Measurements from ENCODE around the gene BACH2.
"Not testable (repeated sequence)": the region's sequence is repeated elsewhere in the genome, so short reads cannot be mapped to it uniquely, and the experiment has no call there.

Gene BACH2

DNA sequence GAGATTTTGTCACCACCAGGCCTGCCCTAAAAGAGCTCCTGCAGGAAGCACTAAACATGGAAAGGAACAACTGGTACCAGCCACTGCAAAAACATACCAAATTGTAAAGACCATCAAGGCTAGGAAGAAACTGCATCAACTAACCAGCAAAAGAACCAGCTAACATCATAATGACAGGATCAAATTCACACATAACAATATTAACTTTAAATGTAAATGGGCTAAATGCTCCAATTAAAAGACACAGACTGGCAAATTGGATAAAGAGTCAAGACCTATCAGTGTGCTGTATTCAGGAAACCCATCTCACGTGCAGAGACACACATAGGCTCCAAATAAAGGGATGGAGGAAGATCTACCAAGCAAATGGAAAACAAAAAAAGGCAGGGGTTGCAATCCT lies 240.7 kb downstream of the BACH2 start:
- not testable (repeated sequence) for DNase-seq

DNA sequence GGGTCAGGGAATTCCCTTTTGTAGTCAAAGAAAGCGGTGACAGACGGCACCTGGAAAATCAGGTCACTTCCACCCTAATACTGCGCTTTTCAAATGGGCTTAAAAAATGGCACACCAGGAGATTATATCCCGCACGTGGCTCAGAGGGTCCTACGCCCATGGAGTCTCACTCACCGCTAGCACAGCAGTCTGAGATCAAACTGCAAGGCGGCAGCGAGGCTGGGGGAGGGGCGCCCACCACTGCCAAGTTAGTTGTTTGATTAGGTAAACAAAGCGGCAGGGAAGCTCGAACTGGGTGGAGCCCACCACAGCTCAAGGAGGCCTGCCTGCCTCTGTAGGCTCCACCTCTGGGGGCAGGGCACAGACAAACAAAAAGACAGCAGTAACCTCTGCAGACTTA lies 242.4 kb downstream of the BACH2 start:
- not testable (repeated sequence) for DNase-seq

DNA sequence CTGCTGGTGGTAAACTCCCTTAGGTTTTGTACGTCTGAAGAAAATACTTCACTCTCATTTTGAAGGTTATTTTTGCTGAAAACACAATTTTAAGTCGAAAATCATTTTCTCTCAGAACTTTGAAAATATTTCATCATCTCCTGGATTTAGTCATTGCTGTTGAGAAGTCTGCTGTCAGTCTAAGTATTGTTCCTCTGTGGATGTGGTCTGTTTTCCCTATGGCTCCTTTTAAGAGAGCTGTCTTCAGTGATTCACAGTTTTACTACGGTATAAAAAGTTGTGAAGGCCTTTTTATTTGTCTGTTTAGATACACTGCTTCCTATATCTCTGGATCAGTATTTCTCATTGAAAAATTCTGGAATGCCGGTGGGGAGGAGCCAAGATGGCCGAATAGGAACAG lies 243.0 kb downstream of the BACH2 start:
- DNase-seq = no peak

DNA sequence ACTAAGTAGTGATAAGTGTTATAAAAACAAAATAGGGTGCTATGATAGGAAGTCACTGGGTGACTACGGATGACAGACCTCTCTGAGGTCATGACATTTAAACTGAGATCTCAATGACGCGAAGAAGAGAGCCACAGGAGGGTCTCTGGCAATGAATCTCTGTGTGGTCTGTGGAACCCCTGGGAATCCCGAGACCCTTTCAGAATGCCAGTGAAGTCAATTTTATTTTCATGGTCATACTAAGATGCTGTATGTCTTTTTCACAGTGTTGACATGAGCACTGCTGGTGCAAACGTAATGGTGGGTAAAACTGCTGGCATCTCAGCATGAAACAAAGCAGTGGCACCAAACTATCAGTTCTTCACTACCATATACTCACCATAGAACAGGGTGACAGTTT lies 247.3 kb downstream of the BACH2 start:
- no peak for DNase-seq

DNA sequence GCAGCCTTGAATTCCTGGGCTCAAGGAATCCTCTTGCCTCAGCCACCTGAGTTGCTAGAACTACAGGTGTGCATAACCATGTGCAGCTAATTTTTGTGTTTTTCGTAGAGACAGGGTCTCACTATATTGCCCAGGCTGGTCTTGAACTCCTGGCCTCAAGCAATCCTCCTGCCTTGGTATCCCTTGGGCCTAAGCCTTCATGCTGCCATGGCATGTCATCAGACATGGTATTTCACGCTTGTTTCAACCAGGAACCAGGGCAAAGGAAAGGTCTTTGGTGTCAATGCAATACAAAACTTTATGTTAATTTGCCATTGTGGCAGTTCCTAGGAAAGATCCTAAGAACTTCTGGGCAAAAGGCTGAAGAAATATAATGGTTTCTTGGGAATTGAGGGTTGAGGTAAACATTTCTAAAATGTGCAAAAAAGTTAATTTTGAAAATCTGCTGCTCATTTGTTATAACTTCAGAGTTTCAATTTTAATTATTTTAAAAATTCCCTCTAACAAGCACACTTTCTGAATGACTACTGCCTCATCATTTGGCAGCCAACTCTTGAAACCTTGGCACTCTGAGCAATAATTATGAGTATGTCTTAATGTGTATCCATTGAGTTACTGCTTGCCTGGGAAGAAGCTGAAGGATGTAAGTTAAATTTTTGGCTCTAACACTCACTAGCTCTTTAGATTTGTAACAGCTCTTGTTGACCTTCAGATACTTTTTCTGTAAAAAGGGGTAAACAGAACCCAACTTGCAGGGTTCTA lies 248.3 kb downstream of the BACH2 start:
- DNase-seq = no peak

DNA sequence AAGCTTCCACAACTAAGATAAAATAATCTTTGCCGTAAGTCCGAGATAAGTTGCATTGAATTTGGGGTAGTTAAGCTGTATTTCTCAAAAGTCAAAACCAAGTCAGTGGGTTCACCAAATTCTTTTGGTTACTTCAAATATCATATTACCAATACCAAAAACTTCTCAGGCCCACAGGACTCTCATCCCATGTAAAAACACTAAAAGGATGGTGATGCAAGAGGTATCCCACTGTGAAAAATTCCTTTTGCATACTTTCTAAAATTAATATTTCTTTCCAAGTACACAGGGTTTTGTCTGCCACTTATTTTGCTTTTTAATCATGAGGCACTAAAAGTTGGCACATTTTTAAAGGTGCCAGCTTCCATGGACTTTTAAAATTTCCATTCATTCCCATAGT lies 251.1 kb downstream of the BACH2 start:
- DNase-seq = no peak

DNA sequence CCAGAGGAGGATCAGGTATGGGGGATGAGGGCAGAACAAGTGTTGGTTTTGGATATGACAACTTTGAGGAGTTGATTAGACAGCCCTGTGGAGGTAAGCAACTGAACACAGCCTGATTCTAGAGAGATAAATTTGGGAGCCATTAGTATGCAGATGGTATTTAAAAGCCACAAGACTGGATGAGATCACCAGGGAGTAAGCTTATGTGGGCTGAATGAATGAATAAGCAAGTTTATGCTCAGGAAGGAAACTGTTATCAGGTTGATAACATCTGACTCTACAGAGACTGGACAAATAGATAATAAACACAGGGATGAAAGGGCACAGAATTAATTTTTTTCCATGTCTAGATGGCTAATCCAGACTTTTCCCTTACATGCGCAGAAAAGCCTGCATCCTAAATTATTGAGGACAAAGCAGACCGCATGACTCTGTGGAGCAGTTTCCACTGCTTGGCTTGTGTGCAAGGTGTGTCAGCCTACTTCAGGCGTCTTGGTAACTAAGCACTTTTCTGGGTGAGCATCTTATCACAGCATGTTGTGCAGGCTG lies 251.7 kb downstream of the BACH2 start:
- no peak for DNase-seq

DNA sequence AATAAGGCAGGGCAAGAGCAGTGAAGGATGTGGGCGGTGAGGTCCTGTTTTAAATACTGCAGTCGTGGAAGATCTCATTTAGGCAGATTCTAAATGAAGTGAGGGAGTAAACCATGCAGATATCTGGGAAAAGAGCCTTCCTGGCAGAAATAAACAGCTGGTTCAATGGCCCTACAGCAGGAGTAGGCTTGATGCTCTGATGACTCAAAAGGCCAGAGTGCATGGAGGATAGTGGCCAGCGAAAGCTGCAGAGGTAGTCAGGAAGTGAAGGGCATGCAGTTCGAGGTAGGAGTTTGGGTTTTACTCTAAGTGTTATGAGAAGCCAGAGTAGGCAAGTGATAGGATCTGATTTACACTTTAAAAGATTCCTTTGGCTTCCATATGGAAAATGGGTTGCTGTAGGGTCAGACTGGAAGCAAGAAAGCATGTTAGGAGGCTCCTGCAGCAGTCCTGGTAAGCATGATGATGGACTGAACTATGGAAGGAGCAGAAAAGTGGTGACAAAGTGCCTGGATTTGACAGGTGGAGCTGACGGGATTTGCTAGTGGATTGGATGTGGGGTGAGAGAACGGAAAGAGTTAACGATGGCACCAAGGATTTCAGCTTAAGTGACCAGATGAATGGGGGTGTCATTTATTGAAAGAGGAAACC lies 252.3 kb downstream of the BACH2 start:
- DNase-seq = no peak

DNA sequence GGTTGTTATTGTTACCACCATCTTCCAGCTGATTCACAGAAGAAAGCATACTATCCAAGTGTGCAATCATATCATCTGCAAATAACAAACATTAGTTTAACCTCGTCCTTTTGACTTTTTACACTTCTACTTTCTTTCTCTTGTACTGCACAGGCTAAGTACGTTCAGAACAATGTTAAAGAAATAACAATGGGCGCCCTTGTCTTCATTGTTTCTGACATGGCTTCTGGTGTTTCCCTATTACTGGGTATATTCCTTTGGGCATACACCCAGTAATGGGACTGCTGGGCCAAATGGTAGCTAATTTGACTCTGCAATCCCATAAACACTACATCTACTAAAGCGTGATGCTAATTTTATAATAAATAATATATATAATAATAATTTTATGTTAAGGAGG lies 255.7 kb downstream of the BACH2 start:
- DNase-seq = no peak

DNA sequence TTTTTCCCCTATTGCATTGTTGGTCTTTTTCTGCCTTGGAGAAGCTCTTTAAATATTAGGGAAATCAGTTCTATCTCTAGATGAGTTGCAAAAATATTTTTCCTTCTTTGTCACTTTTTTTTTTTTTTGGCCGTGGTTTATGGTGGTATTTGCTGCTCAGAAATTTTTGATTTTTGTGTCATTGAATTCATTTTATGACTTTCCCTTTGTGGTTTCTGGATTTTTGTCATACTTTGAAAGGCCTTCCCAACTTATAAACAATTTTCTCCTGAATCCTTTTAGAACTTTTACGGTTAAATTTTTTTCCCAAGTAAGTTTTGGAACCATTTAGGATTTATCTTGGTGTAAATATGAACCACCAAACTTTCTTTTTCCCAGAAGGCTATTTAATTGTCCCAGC lies 256.7 kb downstream of the BACH2 start:
- no peak for DNase-seq

DNA sequence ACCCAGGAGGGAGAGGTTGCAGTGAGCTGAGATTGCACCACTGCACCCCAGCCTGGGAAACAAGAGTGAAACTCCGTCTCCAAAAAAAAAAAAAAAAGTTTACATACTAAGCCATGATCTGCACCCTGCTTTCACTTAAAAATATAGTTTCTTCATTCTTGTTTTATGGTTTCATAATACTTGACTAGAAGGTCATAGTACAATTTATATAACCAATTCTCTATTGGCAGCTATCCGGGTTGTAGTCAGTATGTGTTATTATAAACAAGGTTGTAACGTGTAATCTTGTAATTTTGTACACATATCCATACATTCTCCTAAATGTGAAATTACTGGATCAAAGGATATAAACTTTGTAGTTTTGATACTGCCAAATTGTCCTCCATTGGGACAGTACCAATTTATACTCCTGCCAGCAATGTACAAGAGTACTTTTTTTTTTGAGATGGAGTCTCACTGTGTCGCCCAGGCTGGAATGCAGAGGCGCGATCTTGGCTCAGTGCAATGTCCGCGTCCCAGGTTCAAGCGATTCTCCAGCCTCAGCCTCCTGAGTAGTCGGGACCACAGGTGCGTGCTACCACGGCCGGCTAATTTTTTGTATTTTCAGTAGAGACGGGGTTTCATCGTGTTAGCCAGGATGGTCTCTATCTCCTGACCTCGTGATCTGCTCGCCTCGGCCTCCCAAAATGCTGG lies 257.5 kb downstream of the BACH2 start:
- no peak for DNase-seq

DNA sequence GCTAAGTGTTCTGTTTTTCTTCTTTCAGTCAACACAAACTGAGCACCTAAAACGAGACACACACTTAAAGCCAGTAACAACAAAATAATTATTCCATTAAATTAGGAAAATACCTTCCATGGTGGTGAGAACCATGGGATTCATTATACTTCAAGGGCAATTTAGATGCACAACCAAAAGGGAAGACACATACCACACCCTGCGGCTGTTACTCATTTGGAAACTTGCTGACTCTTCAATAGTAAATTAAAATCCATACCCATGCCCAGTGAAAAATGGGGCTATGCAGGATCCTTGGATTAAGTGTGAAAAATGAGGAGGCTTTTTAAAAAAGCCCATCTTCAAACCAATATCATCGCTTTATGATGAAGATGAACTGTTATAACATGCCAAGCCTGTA lies 259.7 kb downstream of the BACH2 start:
- DNase-seq = no peak

DNA sequence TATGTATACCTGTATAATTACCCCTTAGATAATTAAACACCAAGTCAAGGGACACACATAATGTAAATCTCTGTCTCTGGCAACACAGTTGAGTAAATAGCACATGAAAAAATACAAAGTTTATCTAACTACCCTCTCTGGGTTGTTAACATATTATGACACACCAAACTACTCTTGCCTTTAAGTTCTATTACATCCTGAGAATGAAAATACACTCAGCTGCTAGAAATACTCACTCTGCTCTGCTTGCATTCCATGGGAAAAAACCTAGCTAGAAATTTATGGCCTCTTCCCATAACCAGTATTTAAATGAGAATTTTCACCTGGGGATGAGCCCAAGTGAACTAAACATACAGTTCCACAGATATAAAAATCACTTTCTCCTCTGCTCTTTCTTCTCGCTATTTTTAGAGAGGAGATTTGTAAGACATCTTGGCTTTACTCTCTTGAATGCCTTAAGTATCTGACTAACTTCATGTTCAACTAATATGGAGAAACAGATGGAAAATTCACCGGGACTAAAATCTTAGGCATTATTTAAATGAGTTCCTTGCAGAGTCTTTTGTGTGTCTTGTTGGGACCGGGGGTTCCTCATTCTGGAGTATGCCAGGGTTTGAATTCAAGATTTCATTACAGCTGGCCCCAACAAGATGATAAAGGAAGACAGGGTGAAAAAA lies 261.5 kb downstream of the BACH2 start:
- DNase-seq = no peak

DNA sequence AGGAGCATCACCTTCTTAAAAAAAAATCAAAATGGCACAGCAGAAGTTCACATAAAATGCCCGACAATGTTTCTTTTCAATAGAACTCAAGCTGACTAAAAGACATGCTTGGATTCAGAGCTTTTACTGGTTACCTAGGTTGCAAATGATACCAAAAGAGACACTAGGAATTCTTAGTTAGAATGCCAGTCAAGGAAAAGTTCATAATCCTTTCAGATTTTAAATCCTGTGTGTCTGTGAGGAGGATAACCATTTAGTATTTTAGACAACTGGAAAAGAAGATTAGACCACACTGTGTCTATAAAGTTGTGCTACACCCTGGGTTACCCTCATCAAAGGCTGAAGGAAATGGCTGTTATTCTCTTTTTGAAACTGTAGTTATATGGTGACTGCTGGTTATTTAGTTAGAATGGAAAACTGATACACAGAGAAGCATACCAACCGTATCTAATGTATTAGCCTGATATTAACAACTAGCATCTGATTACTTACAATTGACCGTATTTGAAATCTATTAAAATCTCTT lies 262.8 kb downstream of the BACH2 start:
- DNase-seq = no peak

DNA sequence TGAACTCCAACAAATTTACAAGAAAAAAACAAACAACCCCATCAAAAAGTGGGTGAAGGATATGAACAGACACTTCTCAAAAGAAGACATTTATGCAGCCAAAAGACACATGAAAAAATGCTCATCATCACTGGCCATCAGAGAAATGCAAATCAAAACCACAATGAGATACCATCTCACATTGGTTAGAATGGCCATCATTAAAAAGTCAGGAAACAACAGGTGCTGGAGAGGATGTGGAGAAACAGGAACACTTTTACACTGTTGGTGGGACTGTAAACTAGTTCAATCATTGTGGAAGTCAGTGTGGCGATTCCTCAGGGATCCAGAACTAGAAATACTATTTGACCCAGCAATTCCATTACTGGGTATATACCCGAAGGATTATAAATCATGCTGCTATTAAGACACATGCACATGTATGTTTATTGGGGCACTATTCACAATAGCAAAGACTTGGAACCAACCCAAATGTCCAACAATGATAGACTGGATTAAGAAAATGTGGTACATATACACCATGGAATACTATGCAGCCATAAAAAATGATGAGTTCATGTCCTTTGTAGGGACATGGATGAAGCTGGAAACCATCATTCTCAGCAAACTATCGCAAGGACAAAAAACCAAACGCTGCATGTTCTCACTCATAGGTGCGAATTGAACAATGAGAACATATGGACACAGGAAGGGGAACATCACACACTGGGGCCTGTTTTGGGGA lies 264.0 kb downstream of the BACH2 start:
- DNase-seq = not testable (repeated sequence)

DNA sequence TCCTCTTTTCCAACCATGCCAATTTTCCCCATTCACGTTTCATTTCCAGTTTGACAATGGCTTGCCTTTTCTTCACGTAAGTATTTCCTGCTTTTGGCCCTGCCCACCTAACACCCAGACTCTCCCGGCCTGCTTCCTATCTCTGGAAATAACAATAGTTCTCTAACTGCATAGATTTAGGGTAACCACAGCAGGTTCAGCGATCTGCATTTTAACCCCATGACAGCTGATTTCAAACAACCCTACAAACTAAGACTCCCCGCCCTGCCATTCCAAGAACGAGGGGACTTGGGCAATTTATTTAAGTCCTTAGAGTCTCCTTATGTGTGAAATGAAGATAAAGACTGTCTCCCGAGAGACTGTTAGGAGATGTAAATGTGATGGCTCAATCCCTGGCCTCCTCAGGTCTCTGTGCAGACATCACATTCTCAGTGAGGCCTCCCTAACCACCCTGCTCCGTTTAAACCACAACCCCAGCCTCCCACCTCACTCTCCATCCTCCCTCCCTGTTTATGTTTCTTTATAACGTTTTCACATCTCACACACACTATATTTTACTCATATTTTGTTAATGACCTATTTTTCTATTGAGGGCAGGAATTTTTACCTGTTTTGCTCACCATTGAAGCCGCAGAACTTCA lies 267.5 kb downstream of the BACH2 start:
- DNase-seq = no peak

DNA sequence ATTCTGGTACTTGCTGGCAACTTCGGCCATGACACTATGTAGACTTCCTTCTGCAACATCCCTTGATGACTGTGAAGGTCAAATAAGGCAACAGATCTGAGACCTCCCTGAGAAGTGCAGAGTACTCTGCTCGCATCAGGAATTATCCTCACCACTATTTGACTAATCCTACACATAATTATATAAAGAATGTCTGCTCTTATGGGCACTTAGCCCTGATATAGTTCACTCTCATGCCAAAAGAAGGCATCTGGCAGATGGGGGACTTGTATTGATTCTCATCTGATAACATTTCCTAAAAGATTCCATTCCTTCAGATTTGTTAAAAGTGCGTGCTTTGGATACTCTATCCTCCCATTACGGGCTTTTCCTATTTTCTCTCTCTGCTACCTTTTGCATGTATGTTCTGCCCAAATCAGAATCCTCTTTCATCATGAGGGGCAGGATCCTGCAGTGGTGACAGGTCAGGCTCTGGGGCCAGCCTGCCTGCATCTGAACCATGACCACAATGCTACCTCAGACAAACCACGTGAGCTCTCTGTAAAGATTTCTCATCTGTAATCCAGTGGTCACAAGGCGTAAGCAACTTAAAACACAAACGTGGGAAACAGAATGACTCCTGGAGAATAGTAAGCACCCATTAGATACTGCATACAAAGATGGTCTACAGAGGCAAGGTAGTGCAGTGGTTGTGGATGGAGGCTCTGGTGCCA lies 268.4 kb downstream of the BACH2 start:
- DNase-seq = no peak

DNA sequence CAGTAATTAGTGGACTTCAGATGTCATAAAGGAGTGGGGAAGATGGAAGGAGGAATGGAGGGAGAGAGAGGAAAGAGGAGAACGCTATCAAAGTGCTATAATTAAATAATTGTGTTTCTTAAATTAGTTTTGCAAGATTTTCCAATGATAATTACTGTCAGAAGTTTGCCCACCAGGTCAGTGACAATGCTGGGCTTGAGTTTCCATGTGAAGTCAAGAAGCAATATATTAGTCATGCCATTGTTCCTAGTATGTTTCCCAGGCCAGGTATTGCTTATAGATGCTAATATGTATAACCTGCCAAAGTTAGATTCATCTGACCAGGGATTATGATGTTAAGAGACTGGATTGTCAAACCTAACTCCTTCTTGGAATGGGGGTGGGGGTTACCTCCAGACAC lies 270.4 kb downstream of the BACH2 start:
- DNase-seq = no peak

DNA sequence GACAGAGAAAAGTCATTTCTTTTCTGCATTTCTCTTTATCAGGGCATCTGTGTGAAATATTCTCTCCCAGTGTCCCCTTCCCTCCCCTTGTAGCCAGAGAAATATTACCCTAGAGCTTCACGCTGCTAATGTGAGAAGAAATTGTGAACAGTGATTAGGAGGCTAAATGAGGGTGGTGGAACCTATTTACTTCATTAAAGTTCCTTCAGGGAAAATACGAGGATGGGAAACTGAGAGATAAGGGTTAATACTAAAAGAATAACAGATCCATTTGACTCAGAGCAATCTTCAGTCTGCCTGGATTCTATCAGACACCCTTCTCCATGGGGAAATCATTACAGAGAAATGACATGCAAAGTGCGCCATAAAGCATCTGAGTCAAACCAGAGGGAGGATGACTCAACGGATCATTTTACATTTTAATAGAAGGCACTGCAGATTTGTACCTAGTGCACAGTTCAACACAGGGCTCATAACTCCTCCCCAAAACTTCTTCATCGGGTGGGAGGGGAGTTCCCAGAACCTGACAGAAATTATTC lies 271.1 kb downstream of the BACH2 start:
- DNase-seq = no peak

DNA sequence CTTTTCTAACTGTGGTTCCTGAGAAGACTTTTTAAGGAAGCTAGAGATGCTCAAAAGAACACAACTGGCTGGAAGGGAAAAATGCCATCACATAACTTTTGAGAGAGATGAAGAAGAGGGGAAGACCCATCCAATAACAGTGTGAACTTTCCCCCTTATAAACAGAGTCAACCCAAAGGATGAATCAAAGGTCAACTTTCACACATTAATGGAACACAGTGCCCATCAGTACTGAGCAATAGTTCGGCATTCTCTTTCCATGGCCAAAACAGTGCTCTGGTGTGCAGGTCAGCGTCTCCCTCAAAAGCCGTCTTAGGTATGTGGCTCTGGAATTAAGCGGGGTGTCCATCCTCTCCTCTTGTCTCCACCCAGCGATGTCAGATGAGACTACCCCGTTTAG lies 272.0 kb downstream of the BACH2 start:
- no peak for DNase-seq

DNA sequence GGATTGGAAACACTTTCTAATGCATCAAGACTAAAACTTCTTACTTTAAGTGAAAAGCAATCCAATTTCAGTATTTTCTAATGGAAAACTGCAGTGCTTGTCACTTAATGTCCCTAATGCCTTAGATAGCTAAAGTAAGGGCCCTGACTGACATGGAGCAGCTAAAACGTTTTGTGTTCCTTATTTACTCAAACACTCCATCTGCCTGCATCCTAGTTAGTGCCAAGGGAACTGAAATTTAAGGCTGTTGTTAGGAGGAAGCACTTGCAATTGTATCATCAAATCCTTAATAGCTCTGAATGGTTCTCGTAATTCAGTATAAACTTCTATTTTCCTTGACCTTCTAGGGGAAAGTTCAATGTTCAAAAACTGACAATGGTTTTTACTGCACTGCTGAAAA lies 274.9 kb downstream of the BACH2 start:
- no peak for DNase-seq
